Measurements from ENCODE around the gene C18orf63. TPM values are rescaled to one million over a fixed set of nuclear protein-coding genes. Genes with fewer than 3 reads are reported as not detected.

The C18orf63 gene
- total and polyA plus RNA-seq, 2 donors (not counting 3 experiments of a cell fraction or from before 2014, with no cell fraction given): not detected

DNA sequence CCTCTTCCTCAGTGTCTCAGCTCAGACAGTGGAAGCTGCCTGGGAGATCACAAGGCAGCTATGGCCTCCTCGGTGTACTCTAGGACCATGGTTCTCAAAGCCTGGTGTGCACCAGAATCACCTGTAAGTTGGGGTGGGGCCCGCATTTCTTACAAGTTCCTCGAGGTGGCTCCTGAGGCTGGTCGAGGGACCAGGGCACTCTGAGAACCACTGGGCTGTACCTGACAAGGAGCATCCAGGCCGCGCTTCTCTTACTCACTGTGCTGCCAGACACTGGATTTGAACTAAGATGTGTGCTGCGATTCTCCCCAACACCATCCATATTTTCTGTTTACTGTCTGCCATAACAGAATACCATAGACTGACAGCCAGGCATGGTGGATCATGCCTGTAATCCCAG, 81.9 kb downstream of the C18orf63 start:
- POLR2A ChIA-PET: no interaction called here
- TF ChIP-seq GATA2 (IDR thresholded peaks at IDR 0.05; ENCODE audit: insufficient read depth, insufficient read length, low read depth, low read length): no peak
- no peak for TF ChIP-seq POLR2AphosphoS5 (IDR thresholded peaks at IDR 0.05; ENCODE audit: insufficient read depth, low read depth, low read length)
- TF ChIP-seq, protein P1, sequence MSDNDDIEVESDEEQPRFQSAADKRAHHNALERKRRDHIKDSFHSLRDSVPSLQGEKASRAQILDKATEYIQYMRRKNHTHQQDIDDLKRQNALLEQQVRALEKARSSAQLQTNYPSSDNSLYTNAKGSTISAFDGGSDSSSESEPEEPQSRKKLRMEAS (IDR thresholded peaks at IDR 0.05; ENCODE audit: insufficient read depth, insufficient read length): no peak
- TF ChIP-seq FOS (IDR thresholded peaks at IDR 0.05; ENCODE audit: borderline replicate concordance, insufficient read depth, low read length): no peak
- TF ChIP-seq, protein P2, sequence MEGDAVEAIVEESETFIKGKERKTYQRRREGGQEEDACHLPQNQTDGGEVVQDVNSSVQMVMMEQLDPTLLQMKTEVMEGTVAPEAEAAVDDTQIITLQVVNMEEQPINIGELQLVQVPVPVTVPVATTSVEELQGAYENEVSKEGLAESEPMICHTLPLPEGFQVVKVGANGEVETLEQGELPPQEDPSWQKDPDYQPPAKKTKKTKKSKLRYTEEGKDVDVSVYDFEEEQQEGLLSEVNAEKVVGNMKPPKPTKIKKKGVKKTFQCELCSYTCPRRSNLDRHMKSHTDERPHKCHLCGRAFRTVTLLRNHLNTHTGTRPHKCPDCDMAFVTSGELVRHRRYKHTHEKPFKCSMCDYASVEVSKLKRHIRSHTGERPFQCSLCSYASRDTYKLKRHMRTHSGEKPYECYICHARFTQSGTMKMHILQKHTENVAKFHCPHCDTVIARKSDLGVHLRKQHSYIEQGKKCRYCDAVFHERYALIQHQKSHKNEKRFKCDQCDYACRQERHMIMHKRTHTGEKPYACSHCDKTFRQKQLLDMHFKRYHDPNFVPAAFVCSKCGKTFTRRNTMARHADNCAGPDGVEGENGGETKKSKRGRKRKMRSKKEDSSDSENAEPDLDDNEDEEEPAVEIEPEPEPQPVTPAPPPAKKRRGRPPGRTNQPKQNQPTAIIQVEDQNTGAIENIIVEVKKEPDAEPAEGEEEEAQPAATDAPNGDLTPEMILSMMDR (IDR thresholded peaks at IDR 0.05; ENCODE audit: extremely low read depth in 1 of 2, insufficient read depth in 1 of 2, low read depth in 1 of 2, low read length in 2 of 2): no peak
- no peak for TF ChIP-seq POLR2A (IDR thresholded peaks at IDR 0.05; ENCODE audit: low read depth, low read length)
- TF ChIP-seq JUN (IDR thresholded peaks at IDR 0.05; ENCODE audit: borderline replicate concordance, insufficient read depth, insufficient read length, low read depth): no peak
- no peak for TF ChIP-seq EZH2 (IDR thresholded peaks at IDR 0.05; ENCODE audit: borderline replicate concordance, low read depth, low read length, severe bottlenecking)
- no peak for TF ChIP-seq MYC (IDR thresholded peaks at IDR 0.05; ENCODE audit: low read depth, low read length)
- Histone ChIP-seq H3K36me3 (ENCODE audit: control insufficient read depth in 2 of 2, extremely low read depth in 1 of 2, insufficient read depth in 2 of 2, low read length in 2 of 2) (no peaks in the 10 kb centered on the region), H3K9ac (replicated peaks; ENCODE audit: extremely low read depth, insufficient read depth, low read length) (no peak overlapping the region), H3K27me3 (ENCODE audit: control insufficient read depth in 2 of 2, insufficient read depth in 2 of 2, low read length in 2 of 2) (no peaks in the 10 kb centered on the region), H3K9me1 (replicated peaks; ENCODE audit: control insufficient read depth, extremely low read depth, insufficient read depth, low read length) (no peaks in the 10 kb centered on the region), H3K4me3 (replicated peaks in 1 of 3; ENCODE audit: insufficient read depth in 1 of 3, low read depth in 1 of 3, low read length in 3 of 3) (no peak overlapping the region), H4K20me1 (replicated peaks; ENCODE audit: control insufficient read depth, extremely low read depth, insufficient read depth, low read length) (no peaks in the 10 kb centered on the region), H3K9me3 (replicated peaks; ENCODE audit: control insufficient read depth, insufficient read depth, low read length) (no peaks in the 10 kb centered on the region), H3K4me2 (ENCODE audit: insufficient read depth, low read length) (no peak overlapping the region), H2AFZ (ENCODE audit: low read depth, low read length) (no peak overlapping the region), H3K4me1 (ENCODE audit: control insufficient read depth, extremely low read depth, insufficient read depth, low read length) (no peaks in the 10 kb centered on the region), H3K27ac (ENCODE audit: insufficient read depth, low read depth, low read length) (no peak overlapping the region), H3K79me2 (ENCODE audit: control insufficient read depth, insufficient read depth, low read length) (no peaks in the 10 kb centered on the region)
- BruUV-seq (replicated peaks): no TSS peak
- no peak for DNase-seq (ENCODE audit: low read depth, low spot score)
- CTCF ChIA-PET: no interaction called here
- intact Hi-C loops (cut with micrococcal nuclease) (no loop called here), dilution Hi-C loops (cut with MboI; ENCODE audit: extremely low pct_ligation_motif_present, low sequenced_read_pairs) (no loop called here)
- FAIRE-seq: no peak

Measured in endothelial cell of umbilical vein (primary cell).